ENCODE measurements around the gene ZBED2. TPM values are rescaled to one million over a fixed set of nuclear protein-coding genes. Genes with fewer than 3 reads are reported as not detected.
A peak's percentile ranks its signal among the peaks of the same experiment; 100 is the strongest.
"Not testable (repeated sequence)": the region's sequence is repeated elsewhere in the genome, so short reads cannot be mapped to it uniquely, and the experiment has no call there.

The ZBED2 gene
- total and polyA plus RNA-seq, 2 of the 13 experiments (the other 11 are each of a cell fraction or from before 2014, with no cell fraction given): 0.04 TPM; not detected in 1

DNA sequence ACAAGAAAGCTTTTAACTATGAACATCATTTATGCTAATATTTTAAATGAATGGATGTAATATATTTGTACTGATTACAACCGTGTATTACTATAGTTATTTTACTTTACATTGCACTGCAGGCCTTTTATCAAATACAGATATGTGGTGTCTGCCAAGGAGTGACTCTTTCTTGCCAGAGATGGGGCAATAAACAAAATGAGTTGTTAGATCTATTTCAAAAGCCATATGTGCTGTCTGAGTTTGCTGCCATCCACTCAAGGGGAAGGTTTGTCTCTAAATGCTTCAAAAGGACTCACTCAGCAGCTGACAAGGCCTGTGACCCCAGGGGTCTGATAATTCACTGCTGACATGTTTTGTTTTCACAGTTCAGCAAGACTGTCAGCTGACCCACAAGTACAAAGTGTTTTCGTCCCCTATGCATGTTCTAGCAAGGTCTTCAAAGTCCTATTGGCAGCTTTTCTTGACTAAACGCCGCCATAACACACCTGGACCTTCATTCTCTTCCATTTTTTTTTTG, 41.3 kb upstream of the ZBED2 start (continued):
- TF ChIP-seq ZNF292 (CRISPR knock-in tag; IDR thresholded peaks at IDR 0.05; ENCODE audit: borderline replicate concordance, low read depth) (no peak), ZNF790 (CRISPR knock-in tag; IDR thresholded peaks at IDR 0.05; ENCODE audit: borderline replicate concordance) (no peak), GATAD2A (CRISPR knock-in tag; IDR thresholded peaks at IDR 0.05) (no peak), SETDB1 (CRISPR knock-in tag; IDR thresholded peaks at IDR 0.05; ENCODE audit: borderline replicate concordance) (no peak), ZNF563 (CRISPR knock-in tag; IDR thresholded peaks at IDR 0.05) (no peak)
- TF ChIP-seq, protein P1, sequence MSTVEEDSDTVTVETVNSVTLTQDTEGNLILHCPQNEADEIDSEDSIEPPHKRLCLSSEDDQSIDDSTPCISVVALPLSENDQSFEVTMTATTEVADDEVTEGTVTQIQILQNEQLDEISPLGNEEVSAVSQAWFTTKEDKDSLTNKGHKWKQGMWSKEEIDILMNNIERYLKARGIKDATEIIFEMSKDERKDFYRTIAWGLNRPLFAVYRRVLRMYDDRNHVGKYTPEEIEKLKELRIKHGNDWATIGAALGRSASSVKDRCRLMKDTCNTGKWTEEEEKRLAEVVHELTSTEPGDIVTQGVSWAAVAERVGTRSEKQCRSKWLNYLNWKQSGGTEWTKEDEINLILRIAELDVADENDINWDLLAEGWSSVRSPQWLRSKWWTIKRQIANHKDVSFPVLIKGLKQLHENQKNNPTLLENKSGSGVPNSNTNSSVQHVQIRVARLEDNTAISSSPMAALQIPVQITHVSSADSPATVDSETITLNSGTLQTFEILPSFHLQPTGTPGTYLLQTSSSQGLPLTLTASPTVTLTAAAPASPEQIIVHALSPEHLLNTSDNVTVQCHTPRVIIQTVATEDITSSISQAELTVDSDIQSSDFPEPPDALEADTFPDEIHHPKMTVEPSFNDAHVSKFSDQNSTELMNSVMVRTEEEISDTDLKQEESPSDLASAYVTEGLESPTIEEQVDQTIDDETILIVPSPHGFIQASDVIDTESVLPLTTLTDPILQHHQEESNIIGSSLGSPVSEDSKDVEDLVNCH (CRISPR knock-in tag; IDR thresholded peaks at IDR 0.05): no peak

DNA sequence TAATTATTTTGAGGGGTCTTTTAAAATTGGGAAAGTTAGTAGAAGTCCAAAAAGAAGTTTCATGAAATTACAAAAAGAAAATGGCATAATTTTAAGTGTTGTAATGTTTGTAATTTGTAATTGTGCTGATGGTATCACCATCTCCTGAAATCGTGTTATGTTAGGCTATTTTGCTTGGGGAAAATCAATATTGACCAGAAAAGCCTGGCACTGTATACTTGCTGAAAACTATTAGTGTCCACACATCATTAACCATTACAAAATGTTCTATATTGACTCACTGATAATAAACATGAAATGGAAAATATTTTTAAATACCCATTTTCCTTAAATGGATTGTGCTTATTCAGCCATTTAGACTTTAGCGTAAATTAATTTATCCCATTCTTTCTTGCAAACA, 40.3 kb upstream of the ZBED2 start:
- no peaks in the 10 kb centered on the region for H3K79me2 ChIP-seq (ENCODE audit: insufficient read depth, low read length)
- in situ Hi-C loops (cut with HindIII; ENCODE audit: extremely low pct_ligation_motif_present, low pct_unique_long_range_greater_than_20kb): no loop called here
- H3K9ac ChIP-seq (ENCODE audit: insufficient read depth, low read depth, low read length): no peak overlapping the region
- no peak overlapping the region for H3K4me3 ChIP-seq (replicated peaks in 1 of 3; ENCODE audit: insufficient read depth in 1 of 3, low read depth in 2 of 3, low read length in 3 of 3)
- peak in 1 of 2 experiments; percentile 27; a peak in 1 of 4 replicates for TF ChIP-seq MAFK (conservative IDR thresholded peaks at IDR 0.05 in 1 of 2, IDR thresholded peaks at IDR 0.05 in 1 of 2; ENCODE audit: low read length in 2 of 2)
- no peak for TF ChIP-seq EHMT2 (IDR thresholded peaks at IDR 0.05; ENCODE audit: borderline replicate concordance, low read depth, low read length)
- no peak for TF ChIP-seq WIZ (CRISPR knock-in tag; IDR thresholded peaks at IDR 0.05)
- ChIA-PET POLR2A (no interaction called here), CTCF (ENCODE audit: low intra/inter-chr PET ratio, low total read pairs) (no interaction called here)
- no peak for ATAC-seq
- no peaks in the 10 kb centered on the region for H3K36me3 ChIP-seq (replicated peaks in 1 of 2; ENCODE audit: control insufficient read depth in 1 of 2, insufficient read depth in 2 of 2, low read length in 2 of 2)
- 51% methylated on average over 2 of the region's 2 CpGs for WGBS (ENCODE audit: low lambda C conversion rate)
- no peak overlapping the region for H3K4me2 ChIP-seq (ENCODE audit: low read depth, low read length)
- no peaks in the 10 kb centered on the region for H4K20me1 ChIP-seq (ENCODE audit: insufficient read depth, low read length)
- DNase-seq (ENCODE audit: low spot score): no peak
- no peaks in the 10 kb centered on the region for H3K27me3 ChIP-seq (ENCODE audit: control insufficient read depth in 1 of 2, insufficient read depth in 2 of 2, low read length in 2 of 2)
- no peaks in the 10 kb centered on the region for H3K4me1 ChIP-seq (ENCODE audit: insufficient read depth, low read length)
- no peak overlapping the region for H2AFZ ChIP-seq (ENCODE audit: low read length)
- H3K9me3 ChIP-seq (ENCODE audit: low read length): no peaks in the 10 kb centered on the region
- FAIRE-seq: no peak
- BruUV-seq (replicated peaks): no TSS peak
- H3K27ac ChIP-seq (ENCODE audit: extremely low read length, insufficient read depth, low read length): no peak overlapping the region
- intact Hi-C loops (cut with micrococcal nuclease; ENCODE audit: unreplicated experiment): no loop called here

DNA sequence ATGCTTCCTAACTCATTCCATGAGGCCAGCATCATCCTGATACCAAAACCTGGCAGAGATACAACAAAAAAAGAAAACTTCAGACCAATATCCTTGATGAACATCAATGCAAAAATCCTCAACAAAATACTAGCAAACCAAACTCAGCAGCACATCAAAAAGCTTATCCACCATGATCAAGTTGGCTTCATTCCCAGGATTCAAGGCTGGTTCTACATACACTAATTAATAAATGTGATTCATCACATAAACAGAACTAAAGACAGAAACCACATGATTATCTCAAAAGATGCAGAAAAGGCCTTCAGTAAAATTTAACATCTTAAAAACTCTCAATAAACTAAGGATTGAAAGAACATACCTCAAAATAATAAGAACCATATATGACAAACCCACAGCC, 35.5 kb upstream of the ZBED2 start:
- H3K79me2 ChIP-seq (ENCODE audit: insufficient read depth, low read length); H3K27ac ChIP-seq (ENCODE audit: extremely low read length, insufficient read depth, low read length); H3K4me2 ChIP-seq (ENCODE audit: low read depth, low read length); H3K36me3 ChIP-seq (replicated peaks in 1 of 2; ENCODE audit: control insufficient read depth in 1 of 2, insufficient read depth in 2 of 2, low read length in 2 of 2); DNase-seq (ENCODE audit: low spot score); FAIRE-seq; in situ Hi-C loops (cut with HindIII; ENCODE audit: extremely low pct_ligation_motif_present, low pct_unique_long_range_greater_than_20kb); BruUV-seq (replicated peaks); H3K27me3 ChIP-seq (ENCODE audit: control insufficient read depth in 1 of 2, insufficient read depth in 2 of 2, low read length in 2 of 2); H3K4me1 ChIP-seq (ENCODE audit: insufficient read depth, low read length); H4K20me1 ChIP-seq (ENCODE audit: insufficient read depth, low read length); ATAC-seq; H2AFZ ChIP-seq (ENCODE audit: low read length); intact Hi-C loops (cut with micrococcal nuclease; ENCODE audit: unreplicated experiment); H3K9me3 ChIP-seq (ENCODE audit: low read length); H3K4me3 ChIP-seq (replicated peaks in 1 of 3; ENCODE audit: insufficient read depth in 1 of 3, low read depth in 2 of 3, low read length in 3 of 3); CTCF ChIA-PET (ENCODE audit: low intra/inter-chr PET ratio, low total read pairs); H3K9ac ChIP-seq (ENCODE audit: insufficient read depth, low read depth, low read length); POLR2A ChIA-PET: not testable (repeated sequence)

DNA sequence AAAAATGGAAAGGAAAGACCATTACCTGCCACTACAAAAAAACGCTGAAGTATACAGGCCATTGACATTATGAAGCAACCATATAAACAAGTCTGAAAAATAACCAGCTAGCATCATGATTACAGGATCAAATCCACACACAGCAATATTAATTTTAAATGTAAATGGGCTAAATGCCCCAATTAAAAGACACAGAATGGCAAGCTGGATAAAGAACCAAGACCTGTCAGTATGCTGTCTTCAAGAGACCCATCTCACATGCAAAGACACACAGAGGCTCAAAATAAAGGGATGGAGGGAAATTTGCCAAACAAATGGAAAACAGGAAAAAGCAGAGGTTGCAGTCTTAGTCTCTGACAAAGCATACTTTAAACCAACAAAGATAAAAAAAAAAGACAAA, 33.9 kb upstream of the ZBED2 start:
- FAIRE-seq; H3K79me2 ChIP-seq (ENCODE audit: insufficient read depth, low read length); H3K4me3 ChIP-seq (replicated peaks in 1 of 3; ENCODE audit: insufficient read depth in 1 of 3, low read depth in 2 of 3, low read length in 3 of 3); in situ Hi-C loops (cut with HindIII; ENCODE audit: extremely low pct_ligation_motif_present, low pct_unique_long_range_greater_than_20kb); DNase-seq (ENCODE audit: low spot score); H3K9me3 ChIP-seq (ENCODE audit: low read length); BruUV-seq (replicated peaks); ATAC-seq; H3K27ac ChIP-seq (ENCODE audit: extremely low read length, insufficient read depth, low read length); H3K27me3 ChIP-seq (ENCODE audit: control insufficient read depth in 1 of 2, insufficient read depth in 2 of 2, low read length in 2 of 2); POLR2A ChIA-PET; intact Hi-C loops (cut with micrococcal nuclease; ENCODE audit: unreplicated experiment); H3K36me3 ChIP-seq (replicated peaks in 1 of 2; ENCODE audit: control insufficient read depth in 1 of 2, insufficient read depth in 2 of 2, low read length in 2 of 2); H4K20me1 ChIP-seq (ENCODE audit: insufficient read depth, low read length); H3K4me1 ChIP-seq (ENCODE audit: insufficient read depth, low read length); H2AFZ ChIP-seq (ENCODE audit: low read length); H3K9ac ChIP-seq (ENCODE audit: insufficient read depth, low read depth, low read length); CTCF ChIA-PET (ENCODE audit: low intra/inter-chr PET ratio, low total read pairs); H3K4me2 ChIP-seq (ENCODE audit: low read depth, low read length): not testable (repeated sequence)
- 0% methylated on average over 1 of the region's 1 CpG for WGBS (ENCODE audit: low lambda C conversion rate)
